IMR-90 (cell line): ENCODE results near the gene SLC6A17.

Experiments
- POLR2A ChIP-seq: IDR thresholded peaks from 2 replicates; pipeline ENCODE4 v1.6.1; 2012; ENCODE audit warnings: mild to moderate bottlenecking, low read depth, low read length
- RAD21 ChIP-seq: IDR thresholded peaks from 2 replicates; pipeline ENCODE4 v1.6.1; 2012; ENCODE audit warnings: low read length, improper control_type of control experiment
- RFX5 ChIP-seq: IDR thresholded peaks from 2 replicates; pipeline ENCODE4 v1.8.0; 2012; ENCODE audit warnings: low read depth, mild to moderate bottlenecking, low read length, moderate library complexity
- TF ChIP-seq, protein P1 (sequence below): conservative IDR thresholded peaks from 2 replicates; pipeline ENCODE4 v1.5.1; 2012; ENCODE audit warnings: mild to moderate bottlenecking, low read depth, low read length, improper control_type of control experiment

DNA sequence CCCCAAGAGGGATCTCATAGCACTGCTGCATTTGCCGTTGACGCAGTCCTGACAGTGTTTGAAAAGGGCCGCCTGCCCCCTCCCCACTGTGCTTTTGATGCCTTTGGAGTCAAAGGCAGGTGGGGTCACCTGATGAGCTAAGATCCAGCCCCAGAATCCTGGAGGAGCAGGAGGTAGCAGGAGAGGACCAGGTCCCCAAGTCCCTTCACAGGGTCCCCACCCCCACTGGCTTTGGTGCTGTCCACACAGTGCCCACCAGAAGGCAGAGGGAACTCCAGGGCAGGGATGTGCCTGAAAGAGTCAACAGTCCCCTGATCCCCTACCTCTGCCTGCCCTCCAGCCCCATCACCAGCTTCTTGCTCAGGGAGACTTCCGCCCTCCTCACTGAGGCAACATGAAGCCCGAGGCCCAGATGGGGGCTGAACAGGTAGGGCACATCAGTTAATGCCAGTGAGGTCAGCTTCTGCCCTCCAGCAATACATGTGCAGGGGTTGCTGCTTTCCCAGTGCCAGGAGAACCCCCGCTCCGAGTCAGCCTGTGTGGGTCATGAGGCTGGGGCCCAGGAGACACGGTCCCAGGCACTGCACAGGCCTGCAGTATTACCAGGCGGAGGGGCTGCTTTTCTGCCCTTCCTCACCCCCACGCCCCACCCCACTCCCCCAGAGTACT lies 51.0 kb downstream of the SLC6A17 start:
- TF ChIP-seq, protein P1, sequence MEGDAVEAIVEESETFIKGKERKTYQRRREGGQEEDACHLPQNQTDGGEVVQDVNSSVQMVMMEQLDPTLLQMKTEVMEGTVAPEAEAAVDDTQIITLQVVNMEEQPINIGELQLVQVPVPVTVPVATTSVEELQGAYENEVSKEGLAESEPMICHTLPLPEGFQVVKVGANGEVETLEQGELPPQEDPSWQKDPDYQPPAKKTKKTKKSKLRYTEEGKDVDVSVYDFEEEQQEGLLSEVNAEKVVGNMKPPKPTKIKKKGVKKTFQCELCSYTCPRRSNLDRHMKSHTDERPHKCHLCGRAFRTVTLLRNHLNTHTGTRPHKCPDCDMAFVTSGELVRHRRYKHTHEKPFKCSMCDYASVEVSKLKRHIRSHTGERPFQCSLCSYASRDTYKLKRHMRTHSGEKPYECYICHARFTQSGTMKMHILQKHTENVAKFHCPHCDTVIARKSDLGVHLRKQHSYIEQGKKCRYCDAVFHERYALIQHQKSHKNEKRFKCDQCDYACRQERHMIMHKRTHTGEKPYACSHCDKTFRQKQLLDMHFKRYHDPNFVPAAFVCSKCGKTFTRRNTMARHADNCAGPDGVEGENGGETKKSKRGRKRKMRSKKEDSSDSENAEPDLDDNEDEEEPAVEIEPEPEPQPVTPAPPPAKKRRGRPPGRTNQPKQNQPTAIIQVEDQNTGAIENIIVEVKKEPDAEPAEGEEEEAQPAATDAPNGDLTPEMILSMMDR = no peak
- TF ChIP-seq POLR2A (no peak), RFX5 (no peak), RAD21 (no peak)
